Esophagus muscularis mucosa (tissue), 2 donors: ENCODE measurements around the gene RDH11.

ENCODE experiments used
- POLR2A ChIP-seq: fragments of 450-650 bp; IDR thresholded peaks from one replicate; pipeline ENCODE4 v1.6.1; 2017; ENCODE audit warnings: antibody characterized with exemption, moderate library complexity, mild to moderate bottlenecking, low read depth
- POLR2AphosphoS5 ChIP-seq, 2 donors: sonication (generic); formaldehyde crosslinking; IDR thresholded peaks; one replicate each; pipeline ENCODE4 v1.6.1; 2017; ENCODE audit warnings: antibody characterized with exemption in 2 of 2

- TF ChIP-seq POLR2A (no peak), POLR2AphosphoS5 (IDR thresholded peaks at IDR 0.05) (no peak)
These were observed 15.4 kb downstream of the RDH11 start for GRCh38 chr14:67680121-67680602.
